Measurements from ENCODE around the gene NIM1K. TPM values are rescaled to one million over a fixed set of nuclear protein-coding genes. Genes with fewer than 3 reads are reported as not detected.
"Not testable (repeated sequence)": the region's sequence is repeated elsewhere in the genome, so short reads cannot be mapped to it uniquely, and the experiment has no call there.

NIM1K gene
- total and polyA plus RNA-seq, 2 donors (not counting 3 experiments of a cell fraction or from before 2014, with no cell fraction given), result 0.04 to 0.49 TPM

- intact Hi-C loops (cut with micrococcal nuclease), result no loop called here
- DNase-seq (ENCODE audit: low read depth, low spot score), result no peak
Measured at GRCh38 chr5:43258116-43258515, 66.1 kb downstream of the NIM1K start.

GRCh38 chr5:43262269-43262668 lies 70.2 kb downstream of the NIM1K start:
- CTCF ChIA-PET; H3K4me3 ChIP-seq (replicated peaks in 1 of 3; ENCODE audit: insufficient read depth in 1 of 3, low read depth in 1 of 3, low read length in 3 of 3); H4K20me1 ChIP-seq (replicated peaks; ENCODE audit: control insufficient read depth, extremely low read depth, insufficient read depth, low read length); intact Hi-C loops (cut with micrococcal nuclease); H3K4me2 ChIP-seq (ENCODE audit: insufficient read depth, low read length); POLR2A ChIA-PET; H3K27me3 ChIP-seq (ENCODE audit: control insufficient read depth in 2 of 2, insufficient read depth in 2 of 2, low read length in 2 of 2); FAIRE-seq; BruUV-seq (replicated peaks); H3K9me3 ChIP-seq (replicated peaks; ENCODE audit: control insufficient read depth, insufficient read depth, low read length); H2AFZ ChIP-seq (ENCODE audit: low read depth, low read length); H3K9me1 ChIP-seq (replicated peaks; ENCODE audit: control insufficient read depth, extremely low read depth, insufficient read depth, low read length); H3K36me3 ChIP-seq (ENCODE audit: control insufficient read depth in 2 of 2, extremely low read depth in 1 of 2, insufficient read depth in 2 of 2, low read length in 2 of 2); H3K9ac ChIP-seq (replicated peaks; ENCODE audit: extremely low read depth, insufficient read depth, low read length); H3K4me1 ChIP-seq (ENCODE audit: control insufficient read depth, extremely low read depth, insufficient read depth, low read length); H3K27ac ChIP-seq (ENCODE audit: insufficient read depth, low read depth, low read length); DNase-seq (ENCODE audit: low read depth, low spot score); H3K79me2 ChIP-seq (ENCODE audit: control insufficient read depth, insufficient read depth, low read length); dilution Hi-C loops (cut with MboI; ENCODE audit: extremely low pct_ligation_motif_present, low sequenced_read_pairs): not testable (repeated sequence)

More at GRCh38 chr5:43258116-43258515, 66.1 kb downstream of the NIM1K start:
- no peak overlapping the region for H3K4me3 ChIP-seq (replicated peaks in 1 of 3; ENCODE audit: insufficient read depth in 1 of 3, low read depth in 1 of 3, low read length in 3 of 3)
- no peak for FAIRE-seq
- H4K20me1 ChIP-seq (replicated peaks; ENCODE audit: control insufficient read depth, extremely low read depth, insufficient read depth, low read length), result no peaks in the 10 kb centered on the region
- no peak overlapping the region for H3K4me2 ChIP-seq (ENCODE audit: insufficient read depth, low read length)
- no peaks in the 10 kb centered on the region for H3K36me3 ChIP-seq (ENCODE audit: control insufficient read depth in 2 of 2, extremely low read depth in 1 of 2, insufficient read depth in 2 of 2, low read length in 2 of 2)
- H3K9ac ChIP-seq (replicated peaks; ENCODE audit: extremely low read depth, insufficient read depth, low read length), result no peak overlapping the region
- TF ChIP-seq GATA2 (IDR thresholded peaks at IDR 0.05; ENCODE audit: insufficient read depth, insufficient read length, low read depth, low read length) (no peak), EZH2 (IDR thresholded peaks at IDR 0.05; ENCODE audit: borderline replicate concordance, low read depth, low read length, severe bottlenecking) (no peak), MYC (IDR thresholded peaks at IDR 0.05; ENCODE audit: low read depth, low read length) (no peak), MAX (IDR thresholded peaks at IDR 0.05; ENCODE audit: insufficient read depth, insufficient read length) (no peak), JUN (IDR thresholded peaks at IDR 0.05; ENCODE audit: borderline replicate concordance, insufficient read depth, insufficient read length, low read depth) (no peak), CTCF (IDR thresholded peaks at IDR 0.05; ENCODE audit: extremely low read depth in 1 of 2, insufficient read depth in 1 of 2, low read depth in 1 of 2, low read length in 2 of 2) (no peak), FOS (IDR thresholded peaks at IDR 0.05; ENCODE audit: borderline replicate concordance, insufficient read depth, low read length) (no peak)
- POLR2A ChIA-PET, result no interaction called here
- no TSS peak for BruUV-seq (replicated peaks)
- no peaks in the 10 kb centered on the region for H3K4me1 ChIP-seq (ENCODE audit: control insufficient read depth, extremely low read depth, insufficient read depth, low read length)
- dilution Hi-C loops (cut with MboI; ENCODE audit: extremely low pct_ligation_motif_present, low sequenced_read_pairs), result no loop called here
- no peak overlapping the region for H3K27ac ChIP-seq (ENCODE audit: insufficient read depth, low read depth, low read length)
- H2AFZ ChIP-seq (ENCODE audit: low read depth, low read length), result no peak overlapping the region
- no peaks in the 10 kb centered on the region for H3K9me1 ChIP-seq (replicated peaks; ENCODE audit: control insufficient read depth, extremely low read depth, insufficient read depth, low read length)
- H3K79me2 ChIP-seq (ENCODE audit: control insufficient read depth, insufficient read depth, low read length), result no peaks in the 10 kb centered on the region
- H3K9me3 ChIP-seq (replicated peaks; ENCODE audit: control insufficient read depth, insufficient read depth, low read length), result no peaks in the 10 kb centered on the region
- CTCF ChIA-PET, result no interaction called here
- peaks cover 2 to 5% of the 10 kb centered on the region in 2 experiments for H3K27me3 ChIP-seq (ENCODE audit: control insufficient read depth in 2 of 2, insufficient read depth in 2 of 2, low read length in 2 of 2)
